Stimulated activated CD8-positive, alpha-beta memory T cell treated with anti-CD3 and anti-CD28 coated beads, Interleukin-15, amount 100 ng/mL, for 1 hour (primary cell): Measurements from ENCODE around the gene LIMS3.
"Not testable (repeated sequence)": the region's sequence is repeated elsewhere in the genome, so short reads cannot be mapped to it uniquely, and the experiment has no call there.

Source experiments
- DNase-seq: peaks from one replicate; pipeline ENCODE4 v3.0.0-alpha.2; 2020; ENCODE audit warnings: low read depth

LIMS3 gene

GRCh38 chr2:109898462-109899336 lies at the start of gene LIMS3:
Gene LIMS3 (plus strand): TSS chr2:109898688. CDS start chr2:109898729, 41 bp downstream.
- not testable (repeated sequence) for DNase-seq

- DNase-seq = not testable (repeated sequence)
Measured at GRCh38 chr2:109871129-109871751, 27.2 kb upstream of the LIMS3 start.

- DNase-seq = not testable (repeated sequence)
Measured at GRCh38 chr2:109876625-109877024, 21.9 kb upstream of the LIMS3 start.

- DNase-seq = not testable (repeated sequence)
Measured at GRCh38 chr2:109882112-109882511, 16.4 kb upstream of the LIMS3 start.

- DNase-seq = not testable (repeated sequence)
Measured at GRCh38 chr2:109888414-109888813, 10.1 kb upstream of the LIMS3 start.

- DNase-seq = not testable (repeated sequence)
Measured at GRCh38 chr2:109889909-109890308, 8.6 kb upstream of the LIMS3 start.

- DNase-seq = not testable (repeated sequence)
Measured at GRCh38 chr2:109891024-109891423, 7.5 kb upstream of the LIMS3 start.

GRCh38 chr2:109893736-109894135 lies 4.8 kb upstream of the LIMS3 start:
- not testable (repeated sequence) for DNase-seq

- not testable (repeated sequence) for DNase-seq
Measured at GRCh38 chr2:109894141-109894540, 4.3 kb upstream of the LIMS3 start.

GRCh38 chr2:109895090-109895869 lies 3.2 kb upstream of the LIMS3 start:
- DNase-seq = not testable (repeated sequence)

- DNase-seq = not testable (repeated sequence)
Measured at GRCh38 chr2:109896212-109896611, 2.3 kb upstream of the LIMS3 start.

GRCh38 chr2:109897769-109898461 lies 573 bp upstream of the LIMS3 start:
- DNase-seq = not testable (repeated sequence)

GRCh38 chr2:109905796-109906195 lies 7.3 kb downstream of the LIMS3 start:
- not testable (repeated sequence) for DNase-seq

GRCh38 chr2:109908626-109909025 lies 10.1 kb downstream of the LIMS3 start:
- DNase-seq = not testable (repeated sequence)

GRCh38 chr2:109910789-109911188 lies 12.3 kb downstream of the LIMS3 start:
- DNase-seq = not testable (repeated sequence)

- not testable (repeated sequence) for DNase-seq
Measured at GRCh38 chr2:109913911-109914310, 15.4 kb downstream of the LIMS3 start.

GRCh38 chr2:109914552-109914951 lies 16.1 kb downstream of the LIMS3 start:
- DNase-seq = not testable (repeated sequence)

GRCh38 chr2:109915830-109916229 lies 17.3 kb downstream of the LIMS3 start:
- DNase-seq = not testable (repeated sequence)

- DNase-seq = not testable (repeated sequence)
Measured at GRCh38 chr2:109920162-109920561, 21.7 kb downstream of the LIMS3 start.

GRCh38 chr2:109921543-109922384 lies 23.3 kb downstream of the LIMS3 start:
- not testable (repeated sequence) for DNase-seq

- DNase-seq = not testable (repeated sequence)
Measured at GRCh38 chr2:109924481-109924880, 26.0 kb downstream of the LIMS3 start.
